Gastroesophageal sphincter (tissue), 4 donors: ENCODE results near the gene UBA1. TPM values are rescaled to one million over a fixed set of nuclear protein-coding genes. Genes with fewer than 3 reads are reported as not detected.
A peak's percentile ranks its signal among the peaks of the same experiment; 100 is the strongest.

Experiments
- ATAC-seq: fragments of 150-250 bp; one replicate; pipeline ENCODE4 v1.9.1; 2016; ENCODE audit warnings: mild to moderate bottlenecking, moderate library complexity
- H3K27ac ChIP-seq, 4 donors: fragments of 200-600 bp; sonication (generic) in 3 of 4; 1 replicate in 3 of 4; 2 replicates in 1 of 4; pipeline ENCODE4 v1.5.1; 2016 to 2019
- H3K27me3 ChIP-seq: fragments of 200-600 bp; sonication (generic); one replicate; pipeline ENCODE4 v1.5.1; 2019
- H3K36me3 ChIP-seq, 2 donors: fragments of 200-600 bp; sonication (generic); one replicate each; pipeline ENCODE4 v1.5.1; 2019; ENCODE audit warnings: control low read depth in 1 of 2
- H3K4me1 ChIP-seq, 3 donors: fragments of 200-600 bp; sonication (generic); 1 replicate in 2 of 3; 2 replicates in 1 of 3; pipeline ENCODE4 v1.5.1; 2016 to 2019; ENCODE audit warnings: control low read depth in 2 of 3
- H3K4me3 ChIP-seq, 2 donors: fragments of 200-600 bp; sonication (generic); one replicate each; pipeline ENCODE4 v1.5.1; 2019; ENCODE audit warnings: mild to moderate bottlenecking in 1 of 2, moderate library complexity in 1 of 2
- H3K9me3 ChIP-seq, 3 donors: fragments of 200-600 bp; sonication (generic); one replicate each; pipeline ENCODE4 v1.5.1; 2017 to 2019; ENCODE audit warnings: control low read depth in 2 of 3
- EP300 ChIP-seq: sonication (generic); formaldehyde crosslinking; IDR thresholded peaks from one replicate; pipeline ENCODE4 v1.6.1; 2017; ENCODE audit warnings: antibody characterized with exemption, mild to moderate bottlenecking
- POLR2A ChIP-seq, 2 donors: fragments of 450-650 bp; IDR thresholded peaks; one replicate each; pipeline ENCODE4 v1.6.1; 2017; ENCODE audit warnings: antibody characterized with exemption in 2 of 2, mild to moderate bottlenecking in 2 of 2, moderate library complexity in 1 of 2
- POLR2AphosphoS5 ChIP-seq: sonication (generic); formaldehyde crosslinking; IDR thresholded peaks from one replicate; pipeline ENCODE4 v1.6.1; 2017; ENCODE audit warnings: antibody characterized with exemption
- WGBS, 2 donors: methylation state at CpG; one replicate each; pipeline ENCODE4 v1.1.5; 2018; ENCODE audit warnings: low coverage in 1 of 2; 5-methylcytosine and 5-hydroxymethylcytosine counted together
- total RNA-seq, 4 donors: library from RNA; depleted of rRNA; stranded (reverse); fragments of >200 nt; gene quantifications; one replicate each; pipeline ENCODE4 v1.1.0, GENCODE V29; 2016
- TF ChIP-seq, protein P1 (sequence below), 4 experiments: fragments of 200-600 bp in 2 of 4; fragments of 450-650 bp in 2 of 4; sonication (generic) in 1 of 4; IDR thresholded peaks; one replicate each; pipeline ENCODE4 v1.5.1; 2017 to 2019; ENCODE audit warnings: antibody characterized with exemption in 4 of 4, mild to moderate bottlenecking in 2 of 4, moderate library complexity in 2 of 4

The UBA1 gene
- total RNA-seq, 4 donors from 2014 or later, result 108 to 211 (median 123) TPM

DNA sequence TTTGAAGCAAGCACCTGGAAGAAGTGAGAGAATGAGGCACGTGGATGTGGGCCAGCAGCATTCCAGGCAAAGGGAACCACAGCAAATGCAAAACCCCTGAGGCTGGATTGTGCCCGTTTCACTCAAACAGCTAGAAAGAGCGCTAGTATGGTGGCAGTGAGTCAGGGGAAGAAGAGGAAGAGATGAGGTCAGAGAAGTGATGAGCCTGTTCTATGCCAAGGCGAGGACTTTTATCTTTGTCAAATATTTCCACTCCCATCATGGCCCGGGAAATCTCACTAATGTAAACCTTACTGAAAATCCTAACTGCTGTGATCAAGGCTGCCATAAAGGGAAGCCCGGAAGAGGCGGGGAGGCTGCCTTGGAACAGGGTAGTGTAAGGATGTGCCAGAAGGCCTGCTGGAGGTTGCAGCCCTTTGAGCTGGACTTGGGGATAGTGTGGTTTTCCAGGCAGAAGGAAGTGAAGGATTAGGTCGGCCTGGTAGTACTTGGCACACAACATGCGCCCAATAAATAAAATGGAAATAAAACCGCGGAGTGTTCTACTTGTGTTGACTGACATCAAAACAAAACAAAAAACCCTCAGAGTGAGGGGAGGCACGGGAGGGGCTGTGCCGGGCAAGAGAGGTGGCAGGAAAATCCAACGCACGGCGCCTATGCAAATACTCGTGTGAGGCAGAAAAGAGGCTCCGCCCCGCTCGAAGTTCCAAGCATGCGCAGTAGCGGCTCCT, 23.7 kb downstream of the UBA1 start:
- TF ChIP-seq POLR2A (IDR thresholded peaks at IDR 0.05) (peak in 1 of 2 donors; percentile 18), EP300 (no peak)
- peaks cover 0 to 41% (median 21%) of the 10 kb centered on the region in 3 donors for H3K4me1 ChIP-seq
- ATAC-seq, result peak; percentile 13
- peak overlapping the region in 1 of 2 donors; percentile 87 for H3K4me3 ChIP-seq
- H3K9me3 ChIP-seq, result no peaks in the 10 kb centered on the region
- H3K27me3 ChIP-seq, result no peaks in the 10 kb centered on the region
- peaks cover 0 to 41% of the 10 kb centered on the region in 2 donors for H3K36me3 ChIP-seq
- 0 to 15% methylated on average over 13 to 14 of the region's 22 CpGs for WGBS, 2 donors
- peak overlapping the region; percentile 88 to 98 (median 94) for H3K27ac ChIP-seq

DNA sequence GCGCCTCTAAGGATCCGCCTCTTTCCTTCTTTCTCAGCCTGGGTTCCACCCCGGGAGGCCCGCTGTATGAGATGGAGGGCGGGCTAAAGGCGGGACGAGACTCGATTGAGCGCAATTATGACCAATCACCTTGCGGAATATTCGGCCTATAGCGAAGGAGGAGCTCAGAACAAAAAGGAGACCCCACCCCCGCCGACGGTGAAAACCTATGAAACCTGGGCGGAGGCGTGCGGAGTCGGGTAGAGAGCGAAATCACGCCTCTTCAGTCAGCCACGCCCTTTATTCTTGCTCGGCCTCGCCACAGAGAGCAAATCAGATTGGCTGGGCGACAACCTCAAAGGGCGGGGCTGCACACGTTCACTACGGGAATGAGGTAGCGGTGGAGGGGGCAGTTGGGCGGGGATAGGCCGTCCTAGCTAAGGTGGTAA, 24.2 kb downstream of the UBA1 start:
- ATAC-seq, result peak; percentile 91
- peak overlapping the region; percentile 93 to 100 (median 96) for H3K27ac ChIP-seq
- no peaks in the 10 kb centered on the region for H3K9me3 ChIP-seq
- TF ChIP-seq POLR2A (IDR thresholded peaks at IDR 0.05) (no peak), POLR2AphosphoS5 (no peak), EP300 (no peak)
- TF ChIP-seq, protein P1, sequence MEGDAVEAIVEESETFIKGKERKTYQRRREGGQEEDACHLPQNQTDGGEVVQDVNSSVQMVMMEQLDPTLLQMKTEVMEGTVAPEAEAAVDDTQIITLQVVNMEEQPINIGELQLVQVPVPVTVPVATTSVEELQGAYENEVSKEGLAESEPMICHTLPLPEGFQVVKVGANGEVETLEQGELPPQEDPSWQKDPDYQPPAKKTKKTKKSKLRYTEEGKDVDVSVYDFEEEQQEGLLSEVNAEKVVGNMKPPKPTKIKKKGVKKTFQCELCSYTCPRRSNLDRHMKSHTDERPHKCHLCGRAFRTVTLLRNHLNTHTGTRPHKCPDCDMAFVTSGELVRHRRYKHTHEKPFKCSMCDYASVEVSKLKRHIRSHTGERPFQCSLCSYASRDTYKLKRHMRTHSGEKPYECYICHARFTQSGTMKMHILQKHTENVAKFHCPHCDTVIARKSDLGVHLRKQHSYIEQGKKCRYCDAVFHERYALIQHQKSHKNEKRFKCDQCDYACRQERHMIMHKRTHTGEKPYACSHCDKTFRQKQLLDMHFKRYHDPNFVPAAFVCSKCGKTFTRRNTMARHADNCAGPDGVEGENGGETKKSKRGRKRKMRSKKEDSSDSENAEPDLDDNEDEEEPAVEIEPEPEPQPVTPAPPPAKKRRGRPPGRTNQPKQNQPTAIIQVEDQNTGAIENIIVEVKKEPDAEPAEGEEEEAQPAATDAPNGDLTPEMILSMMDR (IDR thresholded peaks at IDR 0.05), result no peak
- H3K4me3 ChIP-seq, result peak overlapping the region; percentile 87 to 99
- H3K4me1 ChIP-seq, result peaks cover 0 to 41% (median 21%) of the 10 kb centered on the region in 3 donors
- peaks cover 0 to 36% of the 10 kb centered on the region in 2 donors for H3K36me3 ChIP-seq
- WGBS, 2 donors, result 0% methylated on average over 9 of the region's 31 CpGs; no CpG with 5 or more reads in 1 of the 2 donors
- H3K27me3 ChIP-seq, result no peaks in the 10 kb centered on the region

DNA sequence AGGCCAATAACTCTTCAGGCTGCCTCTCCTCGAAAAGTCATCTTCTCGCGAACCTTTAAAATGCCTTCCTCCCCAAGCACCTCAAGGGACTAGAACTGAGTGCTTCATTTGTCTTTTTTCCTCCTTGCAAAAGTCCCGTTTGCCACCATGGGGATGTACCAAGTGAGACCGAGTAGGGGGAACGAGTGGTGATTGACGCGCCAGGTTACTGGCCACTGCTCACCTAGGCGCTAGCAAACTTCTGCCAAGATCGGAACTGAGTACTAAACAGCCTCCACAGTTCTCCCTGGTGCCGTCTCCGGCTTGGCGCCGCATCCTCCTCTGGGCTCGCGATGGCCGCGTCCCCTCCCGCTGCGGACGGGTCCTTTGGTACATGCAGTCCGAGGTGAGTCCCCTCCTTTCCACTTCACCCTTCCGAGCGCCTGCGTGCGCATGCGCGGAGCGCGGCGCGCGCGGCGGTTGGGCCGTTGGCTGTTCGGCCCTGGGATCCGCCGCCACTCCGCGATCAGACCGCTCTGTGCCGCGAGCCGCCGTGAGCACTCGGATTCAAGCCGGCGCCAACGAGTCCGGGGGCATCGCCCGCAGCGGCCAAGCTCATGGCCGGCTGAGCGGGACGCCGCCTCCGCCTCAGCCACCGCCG, 24.8 kb downstream of the UBA1 start, which contains the start of gene CDK16:
Gene CDK16, plus strand, starts transcription at position 402 of the 640 bp plus-strand sequence. CDS start 4,877 bp downstream, outside the sequence.
- peaks cover 0 to 35% of the 10 kb centered on the region in 2 donors for H3K36me3 ChIP-seq
- H3K4me3 ChIP-seq, result peak within 1 kb of the TSS; percentile 87 to 99
- TF ChIP-seq EP300 (no peak), POLR2AphosphoS5 (peak; percentile 82), POLR2A (IDR thresholded peaks at IDR 0.05) (peak; percentile 84 to 87)
- TF ChIP-seq, protein P1 (IDR thresholded peaks at IDR 0.05), result no peak
- peak; percentile 77 for ATAC-seq
- no peaks in the 10 kb centered on the region for H3K27me3 ChIP-seq
- peaks cover 0 to 41% (median 21%) of the 10 kb centered on the region in 3 donors for H3K4me1 ChIP-seq
- 12% methylated on average over 5 of the region's 61 CpGs; no CpG with 5 or more reads in 1 of the 2 donors for WGBS, 2 donors
- H3K27ac ChIP-seq, result peak within 1 kb of the TSS; percentile 93 to 100 (median 96)
- no peaks in the 10 kb centered on the region for H3K9me3 ChIP-seq

DNA sequence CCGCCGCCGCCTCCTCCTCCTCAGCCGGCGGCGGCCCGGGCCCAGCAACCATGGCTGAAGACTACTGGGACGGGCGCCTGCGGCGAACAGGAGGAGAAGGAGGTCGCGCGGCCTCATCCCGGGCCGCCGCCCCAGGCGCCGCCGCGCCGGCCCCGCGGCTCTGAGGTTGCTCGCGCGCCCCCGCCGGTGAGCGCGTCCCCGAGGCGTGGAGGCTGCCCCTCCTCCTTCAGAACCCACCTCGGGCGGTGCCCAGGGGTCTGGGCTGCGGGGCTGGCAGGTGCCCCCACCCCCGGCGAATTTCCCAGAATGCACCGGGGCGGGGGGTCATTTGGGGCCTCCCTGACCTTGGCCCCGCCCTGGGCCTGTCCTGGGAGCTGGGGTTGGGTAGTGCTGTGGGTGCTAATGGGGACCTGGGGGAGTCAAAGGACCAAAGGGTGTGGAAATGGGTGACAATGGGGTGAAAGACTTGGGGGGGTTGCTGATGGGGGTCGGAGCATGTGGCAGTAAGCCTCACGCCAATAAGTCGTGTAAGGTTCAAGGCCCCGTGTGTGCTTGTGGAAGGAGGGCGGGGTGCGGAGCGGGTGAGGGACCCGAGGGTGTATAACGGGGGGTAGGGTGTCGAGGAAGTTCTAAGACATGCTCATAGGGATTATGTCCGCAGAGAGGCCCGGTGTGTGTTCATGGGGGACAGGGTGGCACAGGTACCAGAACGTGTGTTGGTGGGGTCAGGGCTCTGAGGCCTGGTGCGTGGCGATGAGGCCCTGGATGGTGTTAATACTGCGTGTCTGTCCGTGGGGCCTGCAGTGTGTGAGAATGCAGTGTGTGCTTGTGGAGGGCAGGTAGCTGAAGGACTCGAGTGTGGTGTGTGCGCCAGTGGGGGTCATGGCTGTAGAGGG, 25.5 kb downstream of the UBA1 start:
- no peak for ATAC-seq
- Histone ChIP-seq H3K36me3 (peaks cover 0 to 35% of the 10 kb centered on the region in 2 donors), H3K4me3 (peak overlapping the region; percentile 87 to 99), H3K27ac (peak overlapping the region; percentile 93 to 100 (median 96)), H3K4me1 (peaks cover 0 to 41% (median 21%) of the 10 kb centered on the region in 3 donors), H3K9me3 (no peaks in the 10 kb centered on the region), H3K27me3 (no peaks in the 10 kb centered on the region)
- WGBS, 2 donors, result 0 to 34% methylated on average over 6 to 9 of the region's 60 CpGs
- TF ChIP-seq POLR2A (IDR thresholded peaks at IDR 0.05) (no peak), POLR2AphosphoS5 (no peak), EP300 (no peak)
- TF ChIP-seq, protein P1 (IDR thresholded peaks at IDR 0.05), result no peak
